Kidney epithelial cell (primary cell): ENCODE measurements around the gene KDM2B. TPM values are rescaled to one million over a fixed set of nuclear protein-coding genes. Genes with fewer than 3 reads are reported as not detected.

Experiments used
- DNase-seq: peaks from one replicate; pipeline ENCODE4 v3.0.0-alpha.2; 2010; ENCODE audit warnings: low read depth
- H3K27me3 ChIP-seq: 2 replicates; pipeline ENCODE4 v1.6.0; 2011; ENCODE audit warnings: low read length; ENCODE audit not compliant: control insufficient read depth, insufficient read depth
- H3K36me3 ChIP-seq: 2 replicates; pipeline ENCODE4 v1.5.1; 2011; ENCODE audit warnings: low read length; ENCODE audit not compliant: control insufficient read depth, insufficient read depth
- H3K4me3 ChIP-seq: 2 replicates; pipeline ENCODE4 v1.5.1; 2011; ENCODE audit warnings: low read depth, mild to moderate bottlenecking, control low read depth, low read length
- CTCF ChIP-seq: IDR thresholded peaks from 2 replicates; pipeline ENCODE4 v1.5.1; 2011; ENCODE audit warnings: mild to moderate bottlenecking, moderate library complexity, low read length, control low read depth, inconsistent platforms; ENCODE audit not compliant: insufficient read depth, poor library complexity, severe bottlenecking
- total RNA-seq: library from RNA; depleted of rRNA; stranded (reverse); fragments of >200 nt; gene quantifications from 2 replicates; pipeline ENCODE4 v1.2.3, GENCODE V29; 2015

Gene KDM2B
- total RNA-seq, 1 donor from 2014 or later = 34.7 TPM

- TF ChIP-seq CTCF = no peak
- Histone ChIP-seq H3K27me3 (peaks cover 2% of the 10 kb centered on the region), H3K4me3 (peak overlapping the region; percentile 42), H3K36me3 (no peaks in the 10 kb centered on the region)
- peak; percentile 14 for DNase-seq
Measured at GRCh38 chr12:121536899-121537813, 43.7 kb downstream of the KDM2B start.

- H3K4me3 ChIP-seq = peak overlapping the region; percentile 42
- peak; percentile 49 for DNase-seq
- peaks cover 2% of the 10 kb centered on the region for H3K36me3 ChIP-seq
- no peak for TF ChIP-seq CTCF
- H3K27me3 ChIP-seq = peaks cover 2% of the 10 kb centered on the region
Measured at GRCh38 chr12:121536054-121536898, 44.5 kb downstream of the KDM2B start.

GRCh38 chr12:121535150-121536053 lies 45.4 kb downstream of the KDM2B start:
- H3K36me3 ChIP-seq = peaks cover 2% of the 10 kb centered on the region
- H3K4me3 ChIP-seq = no peak overlapping the region
- TF ChIP-seq CTCF = no peak
- peaks cover 2% of the 10 kb centered on the region for H3K27me3 ChIP-seq
- DNase-seq = no peak

GRCh38 chr12:121534495-121535148 lies 46.2 kb downstream of the KDM2B start:
- TF ChIP-seq CTCF = no peak
- DNase-seq = no peak
- Histone ChIP-seq H3K27me3 (peaks cover 2% of the 10 kb centered on the region), H3K4me3 (no peak overlapping the region), H3K36me3 (peaks cover 2% of the 10 kb centered on the region)
